GM21723 (cell line): ENCODE data around the gene KRTAP10-4.
"Not testable (repeated sequence)": the region's sequence is repeated elsewhere in the genome, so short reads cannot be mapped to it uniquely, and the experiment has no call there.

Source experiments
- ATAC-seq: cut with Tn5 transposase; IDR thresholded peaks from one replicate; pipeline ENCODE4 v1.9.1; 2021; ENCODE audit warnings: mild to moderate bottlenecking, moderate library complexity; ENCODE audit not compliant: unreplicated experiment

KRTAP10-4 gene, protein sequence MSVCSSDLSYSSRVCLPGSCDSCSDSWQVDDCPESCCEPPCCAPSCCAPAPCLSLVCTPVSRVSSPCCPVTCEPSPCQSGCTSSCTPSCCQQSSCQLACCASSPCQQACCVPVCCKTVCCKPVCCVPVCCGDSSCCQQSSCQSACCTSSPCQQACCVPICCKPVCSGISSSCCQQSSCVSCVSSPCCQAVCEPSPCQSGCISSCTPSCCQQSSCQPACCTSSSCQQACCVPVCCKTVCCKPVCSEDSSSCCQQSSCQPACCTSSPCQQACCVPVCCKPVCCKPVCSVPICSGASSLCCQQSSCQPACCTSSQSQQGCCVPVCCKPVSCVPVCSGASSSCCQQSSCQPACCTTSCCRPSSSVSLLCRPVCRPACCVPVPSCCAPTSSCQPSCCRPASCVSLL

DNA sequence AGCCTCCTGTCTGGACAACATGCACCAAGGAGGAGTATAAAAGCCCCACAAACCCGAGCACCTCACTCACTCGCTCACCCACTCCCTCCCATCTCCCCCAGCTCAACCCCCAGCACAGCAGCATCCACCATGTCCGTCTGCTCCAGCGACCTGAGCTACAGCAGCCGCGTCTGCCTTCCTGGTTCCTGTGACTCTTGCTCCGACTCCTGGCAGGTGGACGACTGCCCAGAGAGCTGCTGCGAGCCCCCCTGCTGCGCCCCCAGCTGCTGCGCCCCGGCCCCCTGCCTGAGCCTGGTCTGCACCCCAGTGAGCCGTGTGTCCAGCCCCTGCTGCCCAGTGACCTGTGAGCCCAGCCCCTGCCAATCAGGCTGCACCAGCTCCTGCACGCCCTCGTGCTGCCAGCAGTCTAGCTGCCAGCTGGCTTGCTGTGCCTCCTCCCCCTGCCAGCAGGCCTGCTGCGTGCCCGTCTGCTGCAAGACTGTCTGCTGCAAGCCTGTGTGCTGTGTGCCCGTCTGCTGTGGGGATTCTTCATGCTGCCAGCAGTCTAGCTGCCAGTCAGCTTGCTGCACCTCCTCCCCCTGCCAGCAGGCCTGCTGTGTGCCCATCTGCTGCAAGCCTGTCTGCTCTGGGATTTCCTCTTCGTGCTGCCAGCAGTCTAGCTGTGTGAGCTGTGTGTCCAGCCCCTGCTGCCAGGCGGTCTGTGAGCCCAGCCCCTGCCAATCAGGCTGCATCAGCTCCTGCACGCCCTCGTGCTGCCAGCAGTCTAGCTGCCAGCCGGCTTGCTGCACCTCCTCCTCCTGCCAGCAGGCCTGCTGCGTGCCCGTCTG lies at the start of gene KRTAP10-4:
Gene KRTAP10-4 (plus strand): TSS at position 100 of the 827 bp plus-strand sequence. CDS start 30 bp downstream, at position 130.
- ATAC-seq = not testable (repeated sequence)

DNA sequence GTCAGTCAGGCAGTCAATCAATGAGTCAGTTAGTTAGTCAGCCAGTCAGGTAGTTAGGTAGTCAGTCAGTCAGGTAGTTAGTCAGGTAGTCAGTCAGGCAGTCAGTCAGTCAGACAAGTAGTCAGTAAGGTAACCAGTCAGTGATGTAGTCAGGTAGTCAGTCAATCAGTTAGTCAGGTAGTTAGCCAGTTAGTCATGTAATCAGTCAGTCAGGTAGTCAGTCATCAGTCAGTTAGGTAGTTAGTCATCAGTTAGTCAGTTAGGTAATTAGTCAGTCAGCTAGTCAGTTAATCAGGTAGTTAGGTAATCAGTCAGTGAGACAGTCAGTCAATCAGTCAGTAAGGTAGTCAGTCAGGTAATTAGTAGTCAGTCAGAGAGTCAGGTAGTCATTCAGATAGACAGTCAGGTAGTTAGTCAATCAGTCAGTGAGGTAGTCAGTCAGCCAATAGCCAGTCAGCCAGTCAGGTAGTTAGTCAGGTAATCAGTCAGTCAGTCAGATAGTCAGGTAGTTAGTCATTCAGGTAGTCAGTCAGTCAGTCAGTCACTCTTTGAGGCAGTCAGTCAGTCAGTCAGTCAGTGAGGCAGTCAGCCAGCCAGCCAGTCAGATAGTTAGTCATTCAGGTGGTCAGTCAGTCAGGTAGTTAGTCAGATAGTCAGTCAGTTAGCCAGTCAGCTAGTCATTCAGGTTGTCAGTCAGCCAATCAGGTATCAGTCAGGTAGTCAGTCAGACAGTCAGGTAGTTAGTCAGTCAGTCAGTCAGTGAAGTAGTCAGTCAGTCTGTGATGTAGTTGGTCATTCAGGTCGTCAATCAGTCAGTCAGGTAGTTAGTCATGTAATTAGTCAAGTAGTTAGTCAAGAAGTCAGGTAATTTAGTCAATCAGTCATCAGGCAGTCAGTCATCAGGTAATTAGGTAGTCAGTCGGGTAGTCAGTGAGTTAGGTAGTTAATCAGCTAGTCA lies 48.8 kb upstream of the KRTAP10-4 start:
- ATAC-seq = no peak

- no peak for ATAC-seq
Observed at GRCh38 chr21:44525391-44526095, 48.0 kb upstream of the KRTAP10-4 start.

- no peak for ATAC-seq
Observed at GRCh38 chr21:44526096-44526997, 47.2 kb upstream of the KRTAP10-4 start.

DNA sequence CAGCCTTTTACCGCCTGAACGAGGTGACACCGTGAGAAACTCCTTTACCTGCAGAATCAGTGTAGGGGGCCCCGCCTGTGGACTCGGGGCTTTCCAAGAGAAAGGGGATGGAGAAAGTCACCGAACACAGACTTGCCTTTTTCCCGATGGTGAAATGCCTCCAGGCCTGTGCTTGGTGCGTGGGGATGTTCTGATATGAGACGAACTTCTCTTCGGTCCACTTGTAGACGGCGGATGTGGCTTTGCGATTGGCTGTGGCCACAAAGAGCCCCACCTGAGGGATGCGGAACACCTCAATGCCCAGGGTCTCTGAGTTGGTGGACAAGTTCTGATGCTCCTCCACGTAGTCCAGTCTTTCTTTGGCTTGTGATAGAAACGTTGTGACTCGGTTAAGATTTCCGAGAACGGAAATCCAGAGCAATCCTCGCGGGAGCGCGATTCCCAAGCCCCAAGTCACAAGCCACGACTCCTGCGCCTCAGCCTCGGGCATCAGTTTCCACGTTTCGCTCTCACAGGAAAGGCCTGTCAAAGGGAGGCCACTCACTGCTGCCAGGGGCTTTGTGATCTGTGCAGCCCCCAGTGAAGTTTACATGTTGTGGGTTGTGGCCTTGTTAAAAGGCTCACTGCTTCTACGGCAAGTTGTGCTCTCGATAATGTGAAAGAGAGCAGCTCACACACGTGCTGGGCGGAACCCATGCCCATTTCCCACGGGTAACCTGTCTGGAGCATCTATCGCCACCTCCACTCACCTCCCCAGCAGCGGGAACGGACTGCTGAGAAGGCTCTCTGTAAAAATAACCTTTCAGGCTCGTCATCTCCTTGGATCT lies 46.2 kb upstream of the KRTAP10-4 start:
- no peak for ATAC-seq

GRCh38 chr21:44527983-44528633 lies 45.4 kb upstream of the KRTAP10-4 start:
- no peak for ATAC-seq

DNA sequence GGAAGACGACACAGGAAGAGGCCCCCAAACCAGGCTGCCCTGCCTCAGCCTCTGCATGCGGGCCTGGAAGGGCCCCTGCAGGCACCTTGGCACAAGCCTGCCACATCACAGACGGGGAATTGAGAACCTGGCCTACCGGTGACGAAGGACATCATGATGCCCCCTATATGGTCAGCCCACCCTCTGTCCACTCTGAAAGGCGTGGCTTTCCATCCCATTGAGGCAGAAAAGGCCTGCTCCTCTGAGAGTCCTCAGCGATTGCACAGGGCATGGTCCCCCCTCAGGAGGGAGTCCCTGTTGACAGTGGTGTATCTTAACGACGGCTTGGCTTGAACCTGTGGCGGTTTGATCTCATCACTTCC lies 44.9 kb upstream of the KRTAP10-4 start:
- ATAC-seq = no peak

GRCh38 chr21:44529011-44529421 lies 44.5 kb upstream of the KRTAP10-4 start:
- ATAC-seq = no peak

DNA sequence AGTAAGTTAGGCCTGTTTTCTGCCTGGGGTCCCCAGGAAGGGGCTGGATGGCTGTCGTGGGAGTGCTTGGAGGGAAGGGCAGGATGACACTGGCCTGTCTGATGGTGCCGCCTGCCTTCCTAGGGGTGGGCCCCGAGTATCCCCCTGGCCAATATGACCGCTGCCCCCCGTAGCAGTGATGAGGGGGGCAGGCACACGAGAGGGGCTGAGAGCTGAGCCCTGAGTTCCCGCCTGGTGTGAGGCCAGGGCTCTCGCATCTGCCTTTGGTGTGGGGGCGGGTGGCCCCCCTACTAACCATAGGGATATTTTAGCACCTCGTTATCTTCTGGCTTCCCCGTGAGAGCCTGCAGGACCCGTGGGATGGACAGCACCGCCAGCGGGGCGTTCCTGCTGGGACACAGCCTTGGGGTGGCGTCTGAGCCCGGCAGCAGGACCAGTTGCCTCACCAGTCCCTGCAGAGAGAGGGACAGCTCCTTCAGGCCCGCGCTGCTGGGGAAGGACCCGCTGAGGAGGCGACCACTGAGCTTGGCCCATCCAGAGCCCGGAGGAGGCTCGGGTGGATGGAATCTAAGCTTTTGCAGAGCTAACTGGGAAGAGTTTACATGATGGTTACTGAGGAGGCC lies 43.9 kb upstream of the KRTAP10-4 start:
- ATAC-seq = no peak

DNA sequence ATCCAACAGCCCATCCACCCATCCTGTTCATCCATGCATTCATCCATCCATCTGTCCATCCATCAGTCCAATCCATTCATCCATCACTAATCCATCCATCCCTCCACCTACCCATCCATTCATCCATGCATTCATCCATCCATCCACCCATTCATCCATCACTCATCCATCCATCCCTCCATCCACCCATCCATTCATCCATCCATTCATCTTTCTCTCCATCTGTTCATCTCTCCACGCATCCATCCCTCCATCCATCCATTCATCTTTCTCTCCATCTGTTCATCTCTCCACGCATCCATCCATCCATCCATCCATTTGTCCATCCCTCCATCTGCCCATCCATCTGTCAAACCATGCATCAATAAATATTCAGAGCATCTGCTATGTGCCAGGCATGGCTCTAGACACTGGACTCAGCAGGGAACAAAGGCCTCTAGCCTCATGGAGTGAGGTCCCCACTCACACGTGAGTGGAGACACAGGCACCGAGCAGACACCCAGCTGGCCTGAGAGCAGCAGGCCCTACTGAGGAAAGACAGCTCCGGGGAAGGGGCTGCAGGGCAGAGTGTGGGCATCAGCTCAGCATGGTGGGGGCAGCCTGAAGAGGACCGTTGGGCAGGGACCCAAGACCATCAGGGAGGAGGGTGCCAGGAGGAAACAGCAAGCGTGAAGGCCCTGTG lies 43.2 kb upstream of the KRTAP10-4 start:
- ATAC-seq = no peak

DNA sequence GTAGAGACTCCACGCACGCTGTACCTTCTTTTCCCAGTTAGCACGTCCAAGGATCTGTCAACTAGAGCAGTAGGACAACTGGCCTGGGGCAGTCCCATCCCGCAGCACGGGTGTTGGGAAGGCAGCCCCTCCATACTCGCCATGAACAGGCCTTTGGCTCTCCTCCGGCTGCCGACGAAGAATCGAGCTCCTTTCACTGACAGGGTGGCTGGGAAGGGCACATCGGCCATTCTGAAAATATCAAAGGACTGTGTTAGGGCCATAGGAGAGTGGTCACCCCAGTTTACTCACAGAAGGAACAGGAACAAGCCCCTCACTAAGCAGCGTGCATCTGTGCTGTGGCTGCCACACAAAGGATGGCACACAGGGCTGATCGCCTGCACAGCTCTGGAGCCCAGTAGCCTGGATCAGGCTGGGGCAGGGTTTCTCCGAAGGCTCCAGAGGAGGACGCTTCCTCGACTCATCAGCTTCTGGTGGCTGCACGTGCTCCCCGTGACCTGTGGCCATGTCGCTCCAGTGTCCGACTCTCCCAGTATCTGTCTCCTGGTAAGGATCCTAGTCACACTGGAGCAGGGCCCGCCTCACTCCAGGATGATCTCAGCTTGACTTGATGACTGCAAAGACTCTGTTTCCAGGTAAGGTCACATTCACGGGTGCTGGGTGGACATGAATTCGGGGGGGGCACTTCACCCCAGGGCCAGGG lies 42.5 kb upstream of the KRTAP10-4 start:
- no peak for ATAC-seq

DNA sequence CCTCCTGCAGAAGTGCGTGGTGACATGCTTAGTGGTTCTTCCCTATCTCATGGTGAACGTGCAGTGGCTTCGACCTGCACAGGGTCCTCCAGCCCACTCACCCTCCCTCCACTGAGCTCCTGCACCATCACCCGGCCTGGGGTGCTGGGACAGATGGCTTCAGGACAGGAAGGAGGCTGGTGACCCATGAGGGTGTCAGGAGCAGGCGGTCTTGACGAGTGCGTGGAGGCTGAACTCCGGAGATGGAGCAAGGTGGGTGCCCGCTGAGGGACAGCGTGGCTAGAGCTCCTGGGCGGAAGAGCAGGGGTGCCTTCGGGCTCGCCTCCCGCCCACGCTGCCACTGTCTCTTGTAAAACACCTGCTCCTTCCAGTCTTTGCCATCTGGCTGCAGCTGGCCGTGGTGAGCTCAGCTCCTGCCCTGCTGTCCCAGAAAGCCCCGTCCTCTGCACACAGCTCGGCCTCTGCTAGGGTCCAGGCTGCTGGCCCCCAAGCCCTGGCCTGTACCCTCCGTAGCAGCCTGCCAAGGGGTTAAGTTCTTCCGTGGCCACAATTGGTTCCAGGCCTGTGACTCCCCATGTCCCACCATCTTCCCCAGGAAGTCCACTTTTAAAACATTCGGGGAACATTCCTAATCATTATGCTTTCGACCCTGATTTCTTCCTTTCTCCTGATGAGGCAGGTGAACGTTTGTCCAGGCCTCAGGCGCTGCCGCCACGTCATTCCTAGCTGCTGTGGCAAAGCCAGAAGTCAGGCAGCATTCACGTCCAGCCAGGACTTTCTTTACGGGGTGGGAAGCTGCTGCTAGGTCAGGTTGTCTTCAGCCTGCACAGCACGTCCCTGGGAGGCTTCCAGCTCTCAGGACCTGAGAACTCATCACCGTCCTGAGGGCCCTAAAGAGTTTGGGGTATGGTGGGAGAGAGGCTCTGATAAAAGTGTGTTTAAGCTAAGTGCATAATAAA lies 41.6 kb upstream of the KRTAP10-4 start:
- ATAC-seq = no peak

- no peak for ATAC-seq
Observed at GRCh38 chr21:44532712-44533111, 40.8 kb upstream of the KRTAP10-4 start.

DNA sequence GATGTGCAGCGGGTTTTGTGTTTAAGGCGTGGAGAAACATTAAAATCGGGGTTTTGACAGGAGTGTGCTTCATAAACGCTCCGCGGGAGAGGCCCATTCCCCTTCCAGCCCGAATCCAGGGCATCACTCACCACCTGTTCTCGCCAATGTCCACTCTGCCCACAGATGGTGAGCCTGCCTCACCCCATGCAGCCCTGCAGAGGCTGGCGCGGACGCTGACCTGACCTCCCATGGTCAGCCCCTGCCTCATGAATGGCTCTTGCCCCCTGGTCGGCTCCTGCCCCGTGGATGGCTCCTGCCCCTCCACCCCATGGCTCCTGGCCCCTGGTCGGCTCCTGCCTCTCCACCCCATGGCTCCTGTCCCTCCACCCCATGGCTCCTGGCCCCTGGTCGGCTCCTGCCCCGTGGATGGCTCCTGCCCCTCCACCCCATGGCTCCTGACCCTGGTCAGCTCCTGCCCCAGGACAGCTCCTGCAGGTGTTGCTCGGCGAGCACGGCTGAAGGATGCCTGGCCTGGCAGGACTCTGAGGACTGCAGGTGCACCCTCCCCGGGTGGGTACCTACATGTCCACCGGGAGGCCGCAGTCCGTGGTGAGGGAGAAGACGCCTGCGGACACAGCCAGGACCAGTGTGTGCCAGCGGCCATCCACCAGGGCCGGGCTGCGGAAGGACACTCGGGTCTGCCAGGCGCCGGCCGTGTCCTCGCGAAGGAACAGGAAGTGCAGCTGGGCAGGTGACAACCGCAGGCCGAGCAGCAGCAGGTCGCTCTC lies 40.2 kb upstream of the KRTAP10-4 start:
- ATAC-seq = no peak
